HuH-7 (cell line): ENCODE data around the gene DUOX1.
A peak's percentile ranks its signal among the peaks of the same experiment; 100 is the strongest.
"Not testable (repeated sequence)": the region's sequence is repeated elsewhere in the genome, so short reads cannot be mapped to it uniquely, and the experiment has no call there.

Experiments
- DNase-seq: peaks from one replicate; pipeline ENCODE4 v3.0.0; 2011; ENCODE audit warnings: low spot score

DUOX1 gene

GRCh38 chr15:45129651-45130129, at the start of gene DUOX1, which contains the start of gene DUOXA1:
Gene DUOX1 (plus strand): TSS chr15:45129994. CDS start chr15:45131967, 1,973 bp downstream.
Gene DUOXA1 (minus strand): TSS chr15:45129879. CDS start chr15:45123014, 6,865 bp downstream.
- no peak for DNase-seq

GRCh38 chr15:45080593-45080992, 49.2 kb upstream of the DUOX1 start:
- not testable (repeated sequence) for DNase-seq

GRCh38 chr15:45082412-45082811, 47.4 kb upstream of the DUOX1 start:
- DNase-seq, result not testable (repeated sequence)

- DNase-seq, result no peak
Measured at GRCh38 chr15:45083223-45083622, 46.6 kb upstream of the DUOX1 start.

- no peak for DNase-seq
Measured at GRCh38 chr15:45084163-45084562, 45.6 kb upstream of the DUOX1 start.

- no peak for DNase-seq
Measured at GRCh38 chr15:45087513-45087912, 42.3 kb upstream of the DUOX1 start.

GRCh38 chr15:45088801-45089711, 40.7 kb upstream of the DUOX1 start:
- DNase-seq, result peak; percentile 62

GRCh38 chr15:45089712-45090373, 40.0 kb upstream of the DUOX1 start:
- no peak for DNase-seq

- DNase-seq, result no peak
Measured at GRCh38 chr15:45091161-45091560, 38.6 kb upstream of the DUOX1 start.

- DNase-seq, result no peak
Measured at GRCh38 chr15:45091576-45091975, 38.2 kb upstream of the DUOX1 start.

GRCh38 chr15:45093013-45093412, 36.8 kb upstream of the DUOX1 start:
- DNase-seq, result no peak

- DNase-seq, result no peak
Measured at GRCh38 chr15:45093622-45094357, 36.0 kb upstream of the DUOX1 start.

GRCh38 chr15:45094358-45094730, 35.5 kb upstream of the DUOX1 start:
- no peak for DNase-seq

- no peak for DNase-seq
Measured at GRCh38 chr15:45095661-45096060, 34.1 kb upstream of the DUOX1 start.

GRCh38 chr15:45097466-45097865, 32.3 kb upstream of the DUOX1 start:
- DNase-seq, result no peak

- DNase-seq, result no peak
Measured at GRCh38 chr15:45099549-45100165, 30.1 kb upstream of the DUOX1 start.

GRCh38 chr15:45100884-45101625, 28.7 kb upstream of the DUOX1 start:
- DNase-seq, result no peak

- no peak for DNase-seq
Measured at GRCh38 chr15:45101749-45102148, 28.0 kb upstream of the DUOX1 start.

GRCh38 chr15:45102226-45102625, 27.6 kb upstream of the DUOX1 start:
- no peak for DNase-seq

GRCh38 chr15:45104170-45104569, 25.6 kb upstream of the DUOX1 start:
- DNase-seq, result not testable (repeated sequence)

GRCh38 chr15:45105586-45105985, 24.2 kb upstream of the DUOX1 start:
- DNase-seq, result no peak
